ENCODE data around the gene TSHB.

The TSHB gene

GRCh38 chr1:115074839-115075534, 45.4 kb downstream of the TSHB start:
- no peak for TF ChIP-seq CTCF (IDR thresholded peaks at IDR 0.05)
- Histone ChIP-seq H3K4me3 (no peak overlapping the region), H3K27ac (peak overlapping the region in 1 of 2 donors; percentile 84)
- DNase-seq (ENCODE audit: low spot score), result no peak

- no peak overlapping the region for H3K4me3 ChIP-seq
- H3K27ac ChIP-seq, result peak overlapping the region in 1 of 2 donors; percentile 29
- TF ChIP-seq CTCF (IDR thresholded peaks at IDR 0.05), result no peak
- no peak for DNase-seq (ENCODE audit: low spot score)
These were observed 46.8 kb downstream of the TSHB start for GRCh38 chr1:115076384-115076915.

- DNase-seq (ENCODE audit: low spot score), result no peak
- Histone ChIP-seq H3K27ac (peak overlapping the region in 1 of 2 donors; percentile 41), H3K4me3 (no peak overlapping the region)
- TF ChIP-seq CTCF (IDR thresholded peaks at IDR 0.05), result no peak
These were observed 47.8 kb downstream of the TSHB start for GRCh38 chr1:115077286-115077983.

DNA sequence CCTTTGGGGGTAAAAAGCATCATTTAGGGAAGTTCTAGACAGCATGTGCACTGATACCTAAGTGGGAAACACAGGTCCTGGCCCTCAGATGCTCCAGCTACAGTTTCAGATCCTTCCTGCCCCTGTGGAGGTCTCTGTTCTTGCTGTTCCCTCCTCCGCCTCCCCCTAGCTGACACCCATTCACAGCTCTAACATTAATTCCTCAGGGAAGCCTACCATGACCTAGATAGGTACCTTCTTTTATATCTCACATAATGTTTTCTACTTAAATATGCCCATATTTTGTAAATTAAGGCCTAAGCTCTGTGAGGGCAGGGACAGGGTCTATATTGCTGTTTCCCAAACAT, 48.3 kb downstream of the TSHB start:
- Histone ChIP-seq H3K27ac (peak overlapping the region in 1 of 2 donors; percentile 41), H3K4me3 (no peak overlapping the region)
- no peak for DNase-seq (ENCODE audit: low spot score)
- TF ChIP-seq CTCF (IDR thresholded peaks at IDR 0.05), result no peak

GRCh38 chr1:115078708-115079107, 49.1 kb downstream of the TSHB start:
- DNase-seq (ENCODE audit: low spot score), result no peak
- Histone ChIP-seq H3K27ac (no peak overlapping the region), H3K4me3 (no peak overlapping the region)
- TF ChIP-seq CTCF (IDR thresholded peaks at IDR 0.05), result no peak

- DNase-seq (ENCODE audit: low spot score), result no peak
- H3K4me3 ChIP-seq, result no peak overlapping the region
- TF ChIP-seq CTCF (IDR thresholded peaks at IDR 0.05), result no peak
- no peak overlapping the region for H3K27ac ChIP-seq
These were observed 53.3 kb downstream of the TSHB start for GRCh38 chr1:115082949-115083348.
